ENCODE measurements around the gene SLC11A2.

SLC11A2 gene

DNA sequence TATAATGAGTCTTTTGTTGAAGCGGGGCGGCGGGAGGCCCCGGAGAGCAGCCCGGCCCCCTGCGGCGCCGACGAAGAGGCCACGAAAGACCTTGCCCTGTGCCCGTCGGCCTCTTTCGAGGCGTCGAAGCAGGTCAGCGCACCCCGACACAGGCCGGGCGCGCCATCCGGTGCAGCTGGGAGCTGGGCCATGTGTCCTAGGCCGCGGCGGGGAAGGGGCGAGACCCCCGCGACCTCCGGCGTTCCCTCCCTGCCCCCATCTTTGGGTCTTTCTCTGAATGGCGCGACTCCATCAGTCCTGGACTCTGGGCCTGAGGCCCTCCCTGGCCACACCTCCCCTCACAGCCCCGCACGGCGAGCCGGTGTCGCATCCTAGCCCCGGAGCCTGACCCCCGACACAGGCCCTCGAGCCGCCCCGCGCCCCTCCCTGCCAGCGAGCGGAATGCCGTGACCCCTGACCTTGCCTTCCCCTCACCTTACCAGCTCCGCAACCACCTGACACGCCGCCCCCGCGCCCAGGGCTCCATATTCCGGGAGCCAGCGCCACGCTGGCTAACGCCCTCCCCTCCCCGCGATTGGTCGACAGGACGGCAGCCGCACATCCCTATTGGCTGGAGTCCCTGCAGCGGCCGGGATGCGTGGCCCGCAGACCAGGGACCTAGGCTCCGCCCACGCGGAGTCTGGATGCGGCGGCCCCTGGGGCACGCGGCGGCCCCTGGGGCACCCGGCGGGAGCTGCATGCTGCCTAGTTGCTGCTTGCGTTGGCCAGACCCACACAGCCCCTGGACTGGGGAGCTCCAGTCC, at the start of gene SLC11A2:
Gene SLC11A2, minus strand, starts transcription at position 549 of the 803 bp plus-strand sequence. CDS start 15,656 bp downstream, outside the sequence.
- peak; percentile 93 for DNase-seq

DNA sequence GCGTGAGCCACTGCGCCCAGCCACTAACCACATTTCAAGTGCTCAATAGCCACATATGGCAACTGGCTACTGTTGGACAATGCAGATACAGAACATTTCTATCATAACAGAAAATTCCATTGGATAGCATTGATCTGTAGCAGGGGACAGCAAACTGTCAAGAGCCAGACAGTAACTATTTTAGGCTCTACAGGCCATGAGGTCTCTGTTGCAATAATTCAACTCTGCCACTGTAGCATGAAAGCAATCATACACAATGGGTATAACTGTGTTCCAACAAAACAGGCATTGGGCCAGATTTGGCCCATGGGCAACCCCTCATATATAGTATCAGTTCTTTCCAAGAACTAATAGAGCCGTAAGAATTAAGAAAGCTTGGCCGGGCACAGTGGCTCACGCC, 49.2 kb upstream of the SLC11A2 start:
- no peak for DNase-seq

DNA sequence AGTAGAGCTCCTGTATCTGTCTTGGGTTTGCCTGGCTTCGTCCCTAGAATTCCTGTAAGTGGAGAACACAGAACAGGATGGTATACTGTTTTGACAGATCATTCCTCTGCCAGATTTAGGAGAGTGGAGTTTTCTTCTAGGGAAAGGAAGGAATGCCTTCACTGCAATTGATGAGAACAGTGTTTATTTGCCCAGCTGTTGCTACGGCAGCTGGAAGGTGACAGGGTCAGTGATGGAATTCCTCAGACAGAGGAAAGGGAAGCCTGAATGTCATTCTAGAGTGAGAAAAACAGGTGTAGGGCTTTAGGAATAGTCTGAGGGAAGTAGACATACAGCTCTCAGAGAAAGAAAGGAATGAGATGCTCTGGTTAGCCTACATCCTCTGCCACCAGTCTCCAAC, 45.5 kb upstream of the SLC11A2 start:
- DNase-seq, result no peak

DNA sequence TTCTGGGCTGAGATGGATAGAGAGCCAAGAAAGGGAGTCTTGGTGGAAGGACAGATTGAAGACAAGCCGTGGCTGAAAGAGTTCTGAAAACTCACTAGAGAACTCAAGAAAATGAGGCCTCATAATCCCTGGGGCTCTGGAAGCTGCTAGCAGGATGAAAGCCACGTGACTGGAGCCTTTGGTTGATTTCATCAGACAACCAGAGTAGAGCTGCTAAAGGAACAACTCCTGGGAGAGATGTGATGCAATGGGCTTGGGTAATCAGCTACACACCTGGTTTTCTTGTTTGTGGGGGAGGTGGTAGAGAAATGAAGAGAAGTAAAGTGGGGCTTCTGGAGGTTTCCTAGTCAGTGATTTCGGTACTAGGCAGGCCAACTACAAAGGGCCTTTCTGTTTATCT, 43.8 kb upstream of the SLC11A2 start:
- DNase-seq, result no peak

DNA sequence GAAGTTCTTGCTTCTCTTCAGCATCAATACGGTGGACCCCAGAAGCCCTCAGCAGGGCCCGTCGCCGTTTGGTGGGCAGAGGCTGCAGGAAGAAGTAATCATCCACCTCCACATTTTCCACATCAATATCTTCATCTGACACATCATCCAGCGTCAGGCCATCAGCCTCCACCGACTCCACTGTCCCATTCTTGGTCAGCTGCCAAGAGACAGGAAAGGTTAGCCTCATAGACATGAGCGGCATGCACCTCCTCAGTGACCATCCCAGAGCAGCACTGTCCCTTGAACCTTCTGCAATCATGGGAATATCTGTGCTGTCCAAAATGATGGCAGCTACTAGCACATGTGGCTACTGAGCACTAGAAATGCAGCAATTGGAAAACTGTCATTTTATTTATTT, 41.6 kb upstream of the SLC11A2 start:
- DNase-seq, result no peak

DNA sequence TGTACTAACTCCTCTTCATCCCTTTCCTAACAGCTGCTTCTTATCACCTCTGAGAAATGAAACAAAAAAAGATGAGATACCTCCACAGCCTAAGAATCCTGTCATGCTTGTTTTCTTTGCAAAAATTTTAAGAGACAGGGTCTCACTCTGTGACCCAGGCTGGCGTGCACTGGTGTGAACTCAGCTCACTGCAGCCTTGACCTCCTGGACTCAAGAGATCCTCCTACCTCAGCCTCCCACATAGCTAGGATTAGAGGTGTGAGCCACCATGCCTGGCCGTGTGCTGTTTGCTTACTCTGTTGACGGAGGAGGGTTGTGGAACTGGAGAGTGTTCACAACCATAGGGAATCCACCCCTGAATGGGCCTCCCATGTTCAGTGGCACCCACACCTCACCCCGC, 41.0 kb upstream of the SLC11A2 start:
- DNase-seq, result no peak

DNA sequence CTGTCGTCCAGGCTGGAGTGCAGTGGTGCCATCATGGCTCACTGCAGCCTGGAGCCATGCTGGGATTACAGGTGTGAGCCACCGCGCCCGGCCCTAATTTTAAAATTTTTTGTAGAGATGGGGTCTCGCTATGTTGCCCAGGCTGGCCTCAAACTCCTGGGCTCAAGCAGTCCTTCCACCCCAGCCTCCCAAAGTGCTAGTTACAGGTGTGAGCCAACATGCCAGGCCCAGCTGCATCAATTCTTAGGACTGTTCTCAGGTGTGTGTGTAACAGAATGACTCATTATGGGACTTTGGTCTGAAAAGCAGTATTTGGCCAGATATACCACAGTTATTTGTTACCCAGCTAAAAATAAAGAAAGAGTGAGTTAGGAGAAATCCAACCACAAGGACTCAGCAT, 39.3 kb upstream of the SLC11A2 start:
- no peak for DNase-seq

DNA sequence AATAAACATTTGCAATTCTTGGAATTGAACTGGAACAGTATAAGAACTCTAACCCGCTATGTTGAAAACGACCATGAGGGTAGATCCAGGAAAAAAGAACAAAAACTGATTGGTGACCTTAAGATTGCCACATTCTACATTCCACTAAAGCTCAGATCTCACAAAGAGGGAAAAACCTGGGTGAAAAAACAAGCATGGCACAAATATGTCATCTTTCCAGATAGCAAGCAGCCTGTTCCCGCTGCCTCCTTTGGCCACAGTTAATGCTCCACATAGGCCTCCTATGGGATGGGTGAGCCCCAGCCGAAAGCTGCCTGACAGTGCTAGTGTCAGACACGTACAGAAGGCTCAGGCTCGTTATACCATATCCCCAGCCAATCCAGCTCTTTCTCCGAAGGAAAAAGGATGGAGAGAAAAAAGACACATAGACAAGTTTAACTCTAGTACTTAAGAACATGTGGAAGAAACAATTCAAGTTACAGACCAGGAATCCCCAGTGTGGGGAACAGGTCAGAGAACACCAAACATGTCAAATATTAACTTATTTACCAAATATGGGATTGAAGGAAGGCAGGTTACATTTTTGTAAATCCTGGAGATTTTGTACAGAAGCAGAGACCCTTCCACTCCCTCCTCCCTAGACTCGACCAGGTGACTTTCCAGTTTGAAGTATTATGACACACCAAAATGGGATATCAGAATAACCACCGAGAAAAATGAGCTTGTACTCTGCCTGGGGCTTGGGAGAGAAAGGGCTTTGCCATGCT, 36.6 kb upstream of the SLC11A2 start:
- no peak for DNase-seq

DNA sequence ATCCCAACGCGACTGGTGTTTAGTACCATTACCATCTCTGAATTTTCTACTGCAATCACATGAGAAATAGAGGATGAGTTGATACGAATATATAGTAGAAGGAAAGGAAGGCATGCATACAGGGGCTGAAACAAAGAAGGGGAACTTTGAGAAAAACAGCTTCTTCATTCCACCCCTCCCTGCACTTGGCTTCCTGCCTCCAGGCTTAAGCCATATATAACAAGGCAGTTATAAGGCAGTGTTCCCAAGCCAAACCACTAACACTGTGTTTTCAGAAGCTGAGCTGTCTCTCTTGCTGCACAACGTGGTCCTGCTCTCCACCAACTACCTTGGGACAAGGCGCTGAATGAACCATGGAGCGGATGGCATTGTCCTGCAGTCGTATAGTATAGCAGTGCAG, 32.9 kb upstream of the SLC11A2 start:
- no peak for DNase-seq

DNA sequence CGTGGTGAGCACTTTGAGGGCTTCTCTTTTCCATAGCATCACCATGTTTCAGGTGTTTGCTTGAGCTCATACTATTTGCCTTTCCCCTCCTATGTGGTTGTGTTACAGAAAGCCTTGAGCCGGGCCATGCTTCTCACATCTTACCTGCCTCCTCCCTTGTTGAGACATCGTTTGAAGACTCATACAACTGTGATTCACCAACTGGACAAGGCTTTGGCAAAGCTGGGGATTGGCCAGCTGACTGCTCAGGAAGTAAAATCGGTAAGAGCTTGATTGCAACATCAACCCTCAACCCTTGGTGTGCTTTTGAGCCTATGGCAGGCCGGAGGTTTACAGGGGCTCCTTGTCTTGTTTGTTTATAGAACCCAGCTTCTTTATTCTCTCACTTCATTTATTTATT, 30.1 kb upstream of the SLC11A2 start:
- DNase-seq, result no peak

DNA sequence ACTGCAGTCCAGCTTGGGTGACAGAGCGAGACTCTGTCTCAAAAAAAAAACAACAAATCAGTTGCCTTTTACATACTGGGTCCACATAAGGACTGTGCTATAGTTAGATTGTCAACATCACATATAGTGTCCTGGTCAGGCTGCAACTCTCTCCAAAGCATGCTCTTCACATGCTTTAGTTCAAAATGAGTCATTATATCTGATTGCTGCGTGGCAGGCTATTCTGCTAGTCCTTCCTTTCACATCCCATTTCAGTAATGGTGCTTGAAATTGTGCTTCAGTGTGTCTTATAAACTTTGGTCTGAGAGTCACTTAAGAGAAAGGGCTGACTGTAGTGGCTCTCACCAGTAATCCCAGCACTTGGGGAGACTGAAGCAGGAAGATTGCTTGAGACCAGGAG, 28.9 kb upstream of the SLC11A2 start:
- no peak for DNase-seq

DNA sequence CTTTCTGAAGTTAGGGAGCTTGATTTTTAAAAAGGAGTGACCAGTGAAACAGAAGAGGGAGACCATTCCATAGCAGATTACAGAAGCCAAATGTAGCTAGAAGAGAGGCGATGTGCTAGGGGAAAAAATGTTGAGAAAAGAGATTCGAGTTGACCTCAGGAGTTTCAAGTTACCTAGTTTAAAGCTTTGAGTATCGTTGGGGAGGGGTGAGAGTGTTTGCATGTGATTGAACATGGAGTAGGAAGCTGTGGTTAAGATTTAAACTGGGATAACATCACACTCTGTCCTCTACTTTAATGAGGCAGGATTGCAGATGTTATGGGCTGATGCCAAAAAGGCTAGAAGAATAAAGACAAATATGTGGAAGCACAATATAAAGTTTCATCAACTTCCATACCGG, 25.6 kb upstream of the SLC11A2 start:
- no peak for DNase-seq

DNA sequence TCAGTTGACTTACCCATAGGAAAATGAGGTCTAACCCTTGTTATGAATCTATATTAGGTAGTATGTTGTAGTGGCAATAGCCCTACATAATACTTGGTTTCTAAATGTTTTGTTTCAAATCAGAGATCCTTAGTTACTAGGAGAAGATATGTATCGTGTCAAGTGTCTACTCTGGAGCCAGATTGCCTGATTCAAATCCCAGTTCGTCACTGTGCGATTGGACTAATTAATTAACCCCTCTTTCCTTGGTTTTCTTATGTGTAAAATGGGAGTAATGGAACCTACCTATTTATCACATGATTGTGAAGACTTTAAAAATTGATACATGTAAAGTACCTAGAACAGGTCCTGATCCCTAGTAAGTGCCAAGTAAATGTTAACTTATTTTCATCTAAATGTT, 23.3 kb upstream of the SLC11A2 start:
- DNase-seq, result no peak

DNA sequence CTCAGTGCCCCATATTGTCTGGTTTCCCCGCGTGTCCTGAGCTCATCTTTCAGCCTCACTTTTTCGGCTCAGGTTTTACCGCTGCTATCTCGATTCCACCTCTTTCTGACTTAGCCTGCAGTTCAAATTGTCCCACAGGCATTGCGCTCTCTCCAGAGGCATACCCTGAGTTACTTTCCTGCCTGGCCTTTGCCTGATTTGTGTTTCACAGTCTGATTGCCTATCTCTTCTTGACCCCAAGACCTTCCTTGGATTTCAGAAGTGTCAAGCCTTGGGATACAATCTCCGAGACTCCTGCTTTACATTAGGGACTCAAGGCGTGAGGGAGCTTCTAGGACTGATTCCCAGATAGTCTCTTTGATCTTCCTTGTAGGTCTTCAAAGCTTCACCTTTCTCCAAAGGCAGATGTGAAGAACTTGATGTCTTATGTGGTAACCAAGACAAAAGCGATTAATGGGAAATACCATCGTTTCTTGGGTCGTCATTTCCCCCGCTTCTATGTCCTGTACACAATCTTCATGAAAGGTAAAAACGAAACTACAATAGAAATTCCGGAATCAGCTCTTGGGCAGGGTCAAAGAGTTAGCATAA, 22.6 kb upstream of the SLC11A2 start:
- DNase-seq, result no peak

DNA sequence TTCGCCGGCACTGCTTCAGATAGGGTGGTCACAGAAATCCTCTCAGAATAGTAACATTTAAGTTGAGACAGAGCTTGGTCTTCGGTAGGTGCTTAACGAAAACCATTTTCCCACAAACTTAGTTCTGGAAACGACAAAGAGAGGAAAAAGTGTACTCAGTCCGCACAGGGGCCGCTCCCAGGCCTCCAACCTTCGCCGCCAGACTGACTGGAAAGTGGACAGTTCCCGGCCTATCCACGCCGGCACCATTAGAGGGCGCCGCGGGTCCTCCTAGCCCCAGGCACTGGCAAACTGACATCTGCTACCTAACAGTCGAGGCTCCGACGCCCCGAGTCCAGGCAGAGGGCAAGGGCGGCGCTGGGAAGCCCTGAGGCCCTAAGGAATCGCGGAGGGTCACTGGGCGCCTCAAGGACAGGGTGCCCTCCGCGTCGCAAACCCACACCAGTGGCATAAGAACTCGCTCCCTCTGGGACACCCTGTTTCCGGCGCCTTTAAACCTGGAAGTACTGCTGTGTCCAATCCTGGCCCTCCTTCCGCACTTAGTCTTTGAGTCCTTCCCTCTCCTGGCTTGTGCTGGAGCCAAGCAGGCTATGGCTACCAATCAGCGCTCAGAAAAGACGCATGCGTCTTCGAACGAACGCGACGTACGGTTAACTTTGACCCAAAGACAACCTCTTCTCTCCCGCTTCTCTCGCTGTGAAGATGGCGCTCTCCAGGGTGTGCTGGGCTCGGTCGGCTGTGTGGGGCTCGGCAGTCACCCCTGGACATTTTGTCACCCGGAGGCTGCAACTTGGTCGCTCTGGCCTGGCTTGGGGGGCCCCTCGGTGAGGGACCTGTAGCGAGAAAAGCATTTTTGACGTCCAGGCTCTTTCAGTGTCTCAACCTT, 21.7 kb upstream of the SLC11A2 start, which contains the start of gene LETMD1:
Gene LETMD1, plus strand, starts transcription at position 673 of the 886 bp plus-strand sequence. Its CDS starts 30 bp downstream, at position 703.
- DNase-seq, result peak; percentile 90

DNA sequence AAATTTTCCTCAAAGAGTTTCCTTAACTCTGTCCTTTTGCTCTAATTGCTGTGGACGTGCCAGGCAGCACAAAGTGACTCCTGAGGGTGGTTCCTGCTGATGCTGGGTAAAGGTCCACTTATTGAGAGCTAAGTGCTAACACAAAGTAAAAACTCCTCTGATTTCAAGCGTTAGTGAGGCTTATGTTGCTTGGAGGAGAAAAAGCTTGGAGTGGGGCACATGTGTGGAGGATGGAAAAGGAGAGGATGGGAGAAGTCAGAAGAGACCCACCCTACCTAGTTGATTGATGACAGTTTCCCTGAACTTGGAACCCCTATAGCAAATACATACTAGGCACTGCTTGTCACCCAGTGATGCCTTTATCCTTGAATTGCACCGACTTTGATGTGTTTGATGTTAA, 10.1 kb upstream of the SLC11A2 start:
- no peak for DNase-seq

DNA sequence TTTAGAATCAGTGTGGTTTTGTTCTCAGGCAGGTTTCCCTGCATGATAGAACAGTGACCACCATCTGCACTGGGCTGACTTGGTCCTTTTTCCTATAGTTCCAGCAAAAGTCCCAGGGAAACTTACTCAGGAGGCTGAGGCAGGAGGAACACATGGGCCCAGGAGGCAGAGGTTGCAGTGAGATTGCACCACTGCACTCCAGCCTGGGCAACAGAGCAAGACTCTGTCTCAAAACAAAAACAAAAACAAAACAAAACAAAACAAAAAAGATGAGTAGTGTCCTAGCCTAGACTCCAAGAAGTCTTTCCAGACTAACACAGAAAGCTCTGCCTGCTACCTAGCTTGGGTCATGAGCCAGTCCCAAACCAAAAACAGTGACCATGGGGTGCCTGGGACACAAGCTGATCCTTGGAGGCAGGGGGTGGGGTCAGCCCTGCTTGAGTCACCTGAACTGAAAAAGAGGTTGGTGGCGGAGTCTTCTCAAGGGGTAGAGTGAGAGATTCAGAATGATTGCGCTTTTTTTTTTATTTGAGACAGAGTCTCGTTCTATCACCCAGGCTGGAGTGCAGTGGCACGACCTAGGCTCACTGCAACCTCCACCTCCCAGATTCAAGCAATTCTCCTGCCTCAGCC, 7.4 kb upstream of the SLC11A2 start:
- DNase-seq, result no peak

DNA sequence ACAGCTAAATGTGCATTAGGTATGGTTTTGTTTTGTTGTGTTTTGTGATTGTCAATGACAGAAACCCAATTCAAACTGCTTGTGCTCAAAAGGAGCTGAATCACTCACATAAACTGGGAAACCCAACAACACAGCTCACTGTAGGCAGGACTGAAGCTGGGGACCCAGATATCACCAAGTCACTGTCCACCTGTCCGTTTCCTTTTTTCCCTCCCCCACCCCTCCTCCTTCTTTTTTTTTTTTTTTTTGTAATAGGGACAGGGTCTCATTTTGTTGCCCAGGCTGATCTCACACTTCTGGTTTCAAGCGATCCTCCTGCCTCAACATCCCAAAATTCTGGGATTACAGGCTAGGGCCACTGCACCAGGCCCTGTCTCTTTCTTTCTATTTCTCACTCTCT, 6.9 kb upstream of the SLC11A2 start:
- no peak for DNase-seq

DNA sequence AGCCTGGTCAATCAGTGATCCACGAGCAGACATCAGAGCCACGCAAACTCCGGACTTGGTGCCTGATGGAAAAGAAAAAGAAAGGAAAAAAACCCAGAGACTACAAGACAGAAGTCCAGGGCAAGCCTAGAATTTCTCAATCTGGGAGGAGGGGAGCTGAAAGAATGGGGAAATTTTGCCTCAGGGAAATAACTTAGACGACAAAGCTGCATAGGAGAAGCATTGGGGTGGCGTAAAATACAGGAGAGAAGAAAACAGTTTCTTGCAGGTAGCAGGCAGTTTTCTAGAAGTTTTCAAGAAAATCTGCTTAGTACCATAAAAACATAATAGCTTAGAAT, 2.6 kb upstream of the SLC11A2 start:
- DNase-seq, result no peak

DNA sequence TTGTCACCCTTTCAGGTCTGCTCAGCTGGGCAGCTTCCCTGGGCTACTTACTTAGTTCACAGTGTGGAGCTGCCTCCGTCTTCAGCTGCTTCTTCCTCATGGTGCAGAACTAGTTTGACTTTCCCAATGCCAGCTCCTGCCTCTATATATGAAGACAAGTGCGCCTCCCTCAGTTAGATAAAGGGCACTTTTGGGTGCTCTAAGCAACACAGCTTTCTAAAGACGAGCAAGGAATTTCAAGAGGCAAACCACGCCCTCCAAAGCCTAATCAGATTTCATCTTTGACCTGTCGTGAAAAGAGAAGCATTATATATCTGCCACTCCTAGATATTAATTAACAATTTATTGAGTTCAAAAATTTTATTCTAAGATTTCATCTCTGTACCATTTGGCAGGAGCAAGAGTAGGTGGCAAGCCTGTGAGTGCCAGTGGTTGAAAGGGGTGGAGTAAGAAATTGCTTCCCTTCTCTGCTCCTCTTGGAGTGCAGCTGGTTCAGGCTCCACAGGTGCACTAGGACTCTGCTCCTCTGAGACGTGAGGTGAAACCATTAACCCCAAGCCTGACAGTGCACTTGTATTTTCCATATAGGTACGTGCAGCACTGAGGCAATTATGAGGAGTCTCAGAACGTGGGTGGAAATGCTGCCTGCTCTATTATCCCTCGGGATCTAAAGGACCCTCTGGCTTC, 2.1 kb upstream of the SLC11A2 start:
- peak; percentile 37 for DNase-seq

DNA sequence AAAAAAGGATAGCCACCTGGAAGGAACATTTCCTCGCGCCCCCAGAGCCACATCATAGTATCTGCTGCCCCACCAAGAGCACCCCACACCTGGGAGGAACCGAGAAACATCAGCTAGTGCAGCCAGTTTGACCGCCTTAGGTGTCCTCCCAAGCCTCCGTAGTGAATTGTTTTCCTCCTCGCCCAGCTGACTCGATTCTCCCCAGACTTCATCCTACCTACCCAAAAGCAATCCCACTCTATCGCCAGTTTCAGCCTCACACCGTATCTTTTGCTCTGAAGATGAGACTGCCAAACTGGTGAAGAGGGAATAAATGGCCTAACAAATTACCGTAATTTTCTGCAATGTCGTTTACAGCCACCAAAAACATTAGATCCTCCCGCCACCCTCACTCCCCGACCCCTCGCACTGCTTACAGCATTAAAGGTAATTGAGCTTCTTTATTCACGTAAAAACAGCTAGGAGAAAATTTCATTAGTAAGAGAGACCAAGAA, 1.2 kb upstream of the SLC11A2 start:
- no peak for DNase-seq
